ENCODE data around the gene ADAR. TPM values are rescaled to one million over a fixed set of nuclear protein-coding genes. Genes with fewer than 3 reads are reported as not detected.

Gene ADAR
- total RNA-seq, 2 experiments from 2014 or later, result 206 to 210 TPM

DNA sequence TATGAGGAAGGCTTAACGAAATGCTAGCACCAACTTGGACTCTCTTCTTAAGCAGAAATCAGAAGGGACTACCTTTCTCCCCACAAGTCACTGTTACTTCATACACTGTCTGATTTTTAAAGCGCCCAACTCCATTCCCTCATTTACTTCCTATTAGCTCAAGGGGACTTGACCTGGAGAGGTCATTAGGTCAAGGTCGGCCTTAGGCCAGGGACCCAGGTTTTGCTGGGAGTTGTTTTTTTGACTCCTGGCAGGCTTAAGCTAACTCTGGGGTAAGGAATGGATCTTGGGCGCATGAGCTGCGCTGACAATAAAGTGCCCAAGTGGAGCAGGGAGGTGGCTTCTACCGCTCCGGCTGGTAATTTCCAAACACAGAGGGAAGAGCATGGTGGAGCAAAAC is 16.8 kb downstream of the ADAR start:
- ChIA-PET POLR2A (interaction anchor here (0.5 kb wide), 1 partner anchor 595 kb away, joined by 3 read pairs; no protein-coding TSS in a partner anchor), CTCF (no interaction called here)
- intact Hi-C loops (cut with DNase I, micrococcal nuclease), result no loop called here
- ATAC-seq (ENCODE audit: poor library complexity) (no peak), DNase-seq (no peak)
- Mint-ChIP-seq H3K9me3 (no peaks in the 10 kb centered on the region), H3K4me1 (ENCODE audit: low read depth) (no peaks in the 10 kb centered on the region), H3K4me3 (no peak overlapping the region), H3K27ac (no peak overlapping the region), H3K27me3 (no peaks in the 10 kb centered on the region), H3K36me3 (ENCODE audit: low read depth) (peaks cover 97% of the 10 kb centered on the region)
- Histone ChIP-seq H3K27me3 (ENCODE audit: control insufficient read depth in 1 of 2, insufficient read depth in 2 of 2, low read length in 2 of 2) (no peaks in the 10 kb centered on the region), H3K4me3 (ENCODE audit: low read length) (no peak overlapping the region), H3K9me3 (ENCODE audit: control insufficient read depth in 1 of 2, insufficient read depth in 1 of 2, low read length in 2 of 2) (no peaks in the 10 kb centered on the region), H3K36me3 (ENCODE audit: insufficient read depth, low read length) (peaks cover 96% of the 10 kb centered on the region), H3K4me1 (ENCODE audit: insufficient read depth, low read length) (no peaks in the 10 kb centered on the region), H3K27ac (ENCODE audit: low read depth in 1 of 2, low read length in 2 of 2) (no peak overlapping the region)
- TF ChIP-seq, protein P1, sequence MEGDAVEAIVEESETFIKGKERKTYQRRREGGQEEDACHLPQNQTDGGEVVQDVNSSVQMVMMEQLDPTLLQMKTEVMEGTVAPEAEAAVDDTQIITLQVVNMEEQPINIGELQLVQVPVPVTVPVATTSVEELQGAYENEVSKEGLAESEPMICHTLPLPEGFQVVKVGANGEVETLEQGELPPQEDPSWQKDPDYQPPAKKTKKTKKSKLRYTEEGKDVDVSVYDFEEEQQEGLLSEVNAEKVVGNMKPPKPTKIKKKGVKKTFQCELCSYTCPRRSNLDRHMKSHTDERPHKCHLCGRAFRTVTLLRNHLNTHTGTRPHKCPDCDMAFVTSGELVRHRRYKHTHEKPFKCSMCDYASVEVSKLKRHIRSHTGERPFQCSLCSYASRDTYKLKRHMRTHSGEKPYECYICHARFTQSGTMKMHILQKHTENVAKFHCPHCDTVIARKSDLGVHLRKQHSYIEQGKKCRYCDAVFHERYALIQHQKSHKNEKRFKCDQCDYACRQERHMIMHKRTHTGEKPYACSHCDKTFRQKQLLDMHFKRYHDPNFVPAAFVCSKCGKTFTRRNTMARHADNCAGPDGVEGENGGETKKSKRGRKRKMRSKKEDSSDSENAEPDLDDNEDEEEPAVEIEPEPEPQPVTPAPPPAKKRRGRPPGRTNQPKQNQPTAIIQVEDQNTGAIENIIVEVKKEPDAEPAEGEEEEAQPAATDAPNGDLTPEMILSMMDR (IDR thresholded peaks at IDR 0.05), result no peak

DNA sequence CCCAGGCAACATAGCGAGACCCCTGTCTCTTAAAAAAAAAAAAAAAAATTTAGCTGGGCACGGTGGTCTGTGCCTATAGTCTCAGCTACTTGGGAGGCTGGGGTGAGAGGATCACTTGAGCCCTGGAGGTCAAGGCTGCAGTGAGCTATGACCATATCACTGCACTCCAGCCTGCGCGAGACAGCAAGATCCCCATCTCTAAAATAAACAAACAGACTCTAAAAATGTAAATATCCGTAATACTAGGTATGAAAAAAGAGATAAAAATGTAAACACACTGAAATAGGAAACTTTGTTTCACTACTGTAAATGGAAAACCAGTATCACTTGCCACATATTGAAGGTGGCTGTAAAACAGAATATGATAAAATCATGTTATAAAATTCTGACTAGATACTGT is 17.2 kb downstream of the ADAR start:
- H3K9me3 Mint-ChIP-seq, result no peaks in the 10 kb centered on the region
- CTCF ChIA-PET, result no interaction called here

DNA sequence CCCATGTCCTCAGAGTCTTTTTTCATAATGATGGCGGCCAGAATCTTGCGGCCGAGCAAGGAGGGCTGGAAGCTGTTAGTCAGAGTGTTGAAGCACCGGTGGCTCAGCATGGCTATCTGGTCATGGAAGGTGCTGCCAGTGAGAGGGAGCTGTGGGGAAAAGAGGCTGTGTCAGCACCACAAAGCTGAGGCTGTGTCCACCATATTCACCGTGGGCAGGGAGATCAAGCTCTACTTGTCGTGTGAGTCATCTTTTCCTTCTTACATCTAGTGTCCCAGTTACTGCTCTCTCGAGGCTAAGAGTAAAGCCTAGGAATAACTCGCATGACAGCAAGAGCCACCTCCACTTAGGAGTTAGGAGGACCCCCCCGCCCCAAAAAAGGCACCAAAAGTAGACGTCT is 18.2 kb downstream of the ADAR start:
- ATAC-seq (ENCODE audit: poor library complexity), result no peak
- no peak overlapping the region for H3K27ac ChIP-seq (ENCODE audit: low read depth in 1 of 2, low read length in 2 of 2)
- TF ChIP-seq, protein P1 (IDR thresholded peaks at IDR 0.05), result no peak
- ChIA-PET CTCF (no interaction called here), POLR2A (interaction anchor here (1.0 kb wide), 1 partner anchor 8 kb away, joined by 3 read pairs; no protein-coding TSS in a partner anchor)
- no peak overlapping the region for H3K4me3 Mint-ChIP-seq
- no peak overlapping the region for H3K27ac Mint-ChIP-seq
- H3K4me1 ChIP-seq (ENCODE audit: insufficient read depth, low read length), result no peaks in the 10 kb centered on the region
- H3K27me3 ChIP-seq (ENCODE audit: control insufficient read depth in 1 of 2, insufficient read depth in 2 of 2, low read length in 2 of 2), result no peaks in the 10 kb centered on the region
- DNase-seq, result no peak
- intact Hi-C loops (cut with DNase I, micrococcal nuclease), result no loop called here
- no peaks in the 10 kb centered on the region for H3K27me3 Mint-ChIP-seq
- H3K9me3 Mint-ChIP-seq, result no peaks in the 10 kb centered on the region
- no peak overlapping the region for H3K4me3 ChIP-seq (ENCODE audit: low read length)
- peaks cover 100% of the 10 kb centered on the region for H3K36me3 Mint-ChIP-seq (ENCODE audit: low read depth)
- H3K4me1 Mint-ChIP-seq (ENCODE audit: low read depth), result no peaks in the 10 kb centered on the region
- H3K9me3 ChIP-seq (ENCODE audit: control insufficient read depth in 1 of 2, insufficient read depth in 1 of 2, low read length in 2 of 2), result no peaks in the 10 kb centered on the region
- H3K36me3 ChIP-seq (ENCODE audit: insufficient read depth, low read length), result peaks cover 97% of the 10 kb centered on the region

More for the DNA sequence above, 17.2 kb downstream of the ADAR start:
- Mint-ChIP-seq H3K27ac (no peak overlapping the region), H3K4me3 (no peak overlapping the region), H3K4me1 (ENCODE audit: low read depth) (no peaks in the 10 kb centered on the region), H3K36me3 (ENCODE audit: low read depth) (peaks cover 97% of the 10 kb centered on the region), H3K27me3 (no peaks in the 10 kb centered on the region)
- TF ChIP-seq, protein P1 (IDR thresholded peaks at IDR 0.05), result no peak
- ATAC-seq (ENCODE audit: poor library complexity), result no peak
- no peaks in the 10 kb centered on the region for H3K27me3 ChIP-seq (ENCODE audit: control insufficient read depth in 1 of 2, insufficient read depth in 2 of 2, low read length in 2 of 2)
- no peaks in the 10 kb centered on the region for H3K4me1 ChIP-seq (ENCODE audit: insufficient read depth, low read length)
- DNase-seq, result no peak
- no peak overlapping the region for H3K27ac ChIP-seq (ENCODE audit: low read depth in 1 of 2, low read length in 2 of 2)
- POLR2A ChIA-PET, result no interaction called here
- H3K36me3 ChIP-seq (ENCODE audit: insufficient read depth, low read length), result peaks cover 96% of the 10 kb centered on the region
- no peak overlapping the region for H3K4me3 ChIP-seq (ENCODE audit: low read length)
- H3K9me3 ChIP-seq (ENCODE audit: control insufficient read depth in 1 of 2, insufficient read depth in 1 of 2, low read length in 2 of 2), result no peaks in the 10 kb centered on the region
- intact Hi-C loops (cut with DNase I, micrococcal nuclease), result no loop called here

Measured in CD4-positive, alpha-beta T cell (primary cell).